Motor neuron (in vitro differentiated cells): ENCODE results near the gene ZNF691. TPM values are rescaled to one million over a fixed set of nuclear protein-coding genes. Genes with fewer than 3 reads are reported as not detected.

Source experiments
- ATAC-seq, 8 experiments: fragments of 200-7000 bp; cut with Tn5 transposase; replicated peaks in 6 of 8; 2 replicates each; pipeline ENCODE4 v1.8.0; 2021; ENCODE audit warnings: mild to moderate bottlenecking in 8 of 8, moderate library complexity in 8 of 8
- H3K27ac ChIP-seq, 2 donors: fragments of 250-450 bp; sonication (Bioruptor Pico); 2 replicates each; pipeline ENCODE4 v1.9.0; 2021; ENCODE audit warnings: antibody characterized with exemption in 2 of 2, mild to moderate bottlenecking in 2 of 2, moderate library complexity in 1 of 2
- H3K4me1 ChIP-seq, 2 donors: fragments of 250-450 bp; sonication (Bioruptor Pico); replicated peaks in 1 of 2; 2 replicates each; pipeline ENCODE4 v1.6.1; 2021; ENCODE audit warnings: antibody characterized with exemption in 2 of 2, mild to moderate bottlenecking in 2 of 2, moderate library complexity in 1 of 2
- H3K4me3 ChIP-seq, 5 donors: fragments of 250-450 bp; sonication (Bioruptor Pico); 2 replicates each; pipeline ENCODE4 v1.9.0; 2021; ENCODE audit warnings: antibody characterized with exemption in 5 of 5, mild to moderate bottlenecking in 5 of 5, moderate library complexity in 4 of 5
- WGBS, 10 experiments: fragments of 450-650 bp; shearing (Covaris generic); methylation state at CpG; one replicate each; pipeline ENCODE4 v1.0.0; 2022; 5-methylcytosine and 5-hydroxymethylcytosine counted together
- in situ Hi-C, 9 experiments: fragments of 400-800 bp; cut with MboI; loops; one replicate each; pipeline ENCODE4 v1.15.0; 2021; ENCODE audit warnings: low sequenced_read_pairs in 9 of 9, low pct_unique_long_range_greater_than_20kb in 2 of 9; ENCODE audit not compliant: unreplicated experiment in 9 of 9
- total RNA-seq, 8 experiments: library from RNA; unstranded; fragments of 300-600 nt; gene quantifications; 2 replicates each; pipeline versions ENCODE4 v1.2.3 to v1.2.4, GENCODE V29; 2022

The ZNF691 gene
- total RNA-seq, 8 experiments from 2014 or later: 10.9 to 18.8 (median 15.0) TPM

DNA sequence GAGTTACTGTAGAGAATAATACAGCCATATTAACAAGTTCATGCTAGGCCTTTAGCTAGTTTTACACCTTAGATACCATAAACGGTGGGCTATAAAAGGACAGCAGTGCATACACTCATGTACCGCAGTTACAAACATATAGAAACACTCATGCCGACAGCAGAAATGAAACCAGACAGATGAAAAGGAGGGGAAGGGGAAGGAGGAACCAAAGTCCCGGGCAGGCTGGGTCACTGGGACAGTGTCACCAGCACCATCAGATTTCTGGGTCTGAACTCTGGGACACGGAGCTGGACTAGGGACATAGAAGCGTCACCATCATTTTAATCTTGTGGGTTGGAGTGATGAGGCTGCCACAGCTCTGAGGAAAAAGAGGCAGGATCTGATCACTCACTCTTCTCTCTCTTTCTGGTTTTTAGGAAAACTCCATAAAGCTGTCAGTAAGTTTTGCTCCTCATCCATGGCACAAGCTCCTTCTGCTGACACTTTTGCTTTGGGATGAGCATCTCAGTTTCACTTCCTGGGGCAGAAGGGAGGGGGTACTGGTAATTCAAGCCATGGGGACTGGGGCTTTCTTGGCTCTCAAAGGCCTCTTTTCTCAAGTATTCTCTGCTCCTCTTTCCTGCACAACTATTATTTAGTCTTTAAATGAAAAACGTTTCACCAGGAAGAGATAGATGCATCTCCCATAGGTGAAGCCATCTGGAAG, 7.8 kb upstream of the ZNF691 start:
- no peak overlapping the region for H3K27ac ChIP-seq
- WGBS, 10 experiments: 30 to 100% (median 83%) methylated on average over 1 to 7 of the region's 7 CpGs
- ATAC-seq: no peak
- H3K4me1 ChIP-seq: no peaks in the 10 kb centered on the region
- in situ Hi-C loops: no loop called here
- no peak overlapping the region for H3K4me3 ChIP-seq

GRCh38 chr1:42841010-42841409, 5.4 kb upstream of the ZNF691 start:
- H3K4me3 ChIP-seq: no peak overlapping the region
- in situ Hi-C loops: no loop called here
- H3K4me1 ChIP-seq: peaks cover 0 to 2% of the 10 kb centered on the region in 2 donors
- no peak for ATAC-seq
- WGBS, 10 experiments: 8 to 100% (median 88%) methylated on average over 1 to 3 of the region's 3 CpGs; no CpG with 5 or more reads in 1 of the 10 experiments
- no peak overlapping the region for H3K27ac ChIP-seq

GRCh38 chr1:42841440-42842147, 4.8 kb upstream of the ZNF691 start:
- in situ Hi-C loops: no loop called here
- Histone ChIP-seq H3K4me1 (peaks cover 0 to 2% of the 10 kb centered on the region in 2 donors), H3K4me3 (no peak overlapping the region), H3K27ac (no peak overlapping the region)
- WGBS, 10 experiments: 17 to 100% (median 79%) methylated on average over 1 to 2 of the region's 2 CpGs
- ATAC-seq: no peak

GRCh38 chr1:42844592-42845140, 1.7 kb upstream of the ZNF691 start:
- WGBS, 10 experiments: 63 to 100% (median 86%) methylated on average over 1 to 4 of the region's 4 CpGs; no CpG with 5 or more reads in 1 of the 10 experiments
- ATAC-seq: peak in 4 of 8 experiments; percentile 4 to 32 (median 20)
- Histone ChIP-seq H3K4me1 (peaks cover 7 to 10% of the 10 kb centered on the region in 2 donors), H3K27ac (no peak overlapping the region), H3K4me3 (no peak overlapping the region)
- in situ Hi-C loops: no loop called here

DNA sequence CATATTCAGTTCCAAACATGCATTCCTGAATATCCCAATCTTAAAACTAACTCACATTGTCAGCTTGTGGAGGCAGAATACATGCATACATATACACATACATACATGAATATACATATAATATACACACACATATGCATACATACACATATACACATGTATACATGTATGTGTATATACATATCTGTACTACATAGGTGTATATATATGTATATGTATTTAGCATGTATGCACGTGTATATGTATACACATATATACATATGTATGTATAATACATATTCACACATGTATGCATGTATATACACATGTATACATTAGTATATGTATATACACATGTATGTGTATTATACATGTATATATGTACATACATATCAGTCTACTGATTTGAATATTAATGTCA, 1.2 kb upstream of the ZNF691 start:
- H3K4me3 ChIP-seq: no peak overlapping the region
- 0 to 100% (median 61%) methylated on average over 1 of the region's 1 CpG; no CpG with 5 or more reads in 6 of the 10 experiments for WGBS, 10 experiments
- no peak for ATAC-seq
- no peak overlapping the region for H3K27ac ChIP-seq
- H3K4me1 ChIP-seq: peaks cover 7 to 10% of the 10 kb centered on the region in 2 donors
- in situ Hi-C loops: no loop called here

GRCh38 chr1:42845866-42846256, 552 bp upstream of the ZNF691 start:
- Histone ChIP-seq H3K4me1 (peaks cover 7 to 10% of the 10 kb centered on the region in 2 donors), H3K27ac (no peak overlapping the region), H3K4me3 (peak overlapping the region; percentile 62 to 94 (median 82))
- peak; percentile 9 to 37 (median 20) for ATAC-seq
- in situ Hi-C loops: no loop called here
- 0 to 40% (median 8%) methylated on average over 1 to 10 of the region's 10 CpGs for WGBS, 10 experiments

DNA sequence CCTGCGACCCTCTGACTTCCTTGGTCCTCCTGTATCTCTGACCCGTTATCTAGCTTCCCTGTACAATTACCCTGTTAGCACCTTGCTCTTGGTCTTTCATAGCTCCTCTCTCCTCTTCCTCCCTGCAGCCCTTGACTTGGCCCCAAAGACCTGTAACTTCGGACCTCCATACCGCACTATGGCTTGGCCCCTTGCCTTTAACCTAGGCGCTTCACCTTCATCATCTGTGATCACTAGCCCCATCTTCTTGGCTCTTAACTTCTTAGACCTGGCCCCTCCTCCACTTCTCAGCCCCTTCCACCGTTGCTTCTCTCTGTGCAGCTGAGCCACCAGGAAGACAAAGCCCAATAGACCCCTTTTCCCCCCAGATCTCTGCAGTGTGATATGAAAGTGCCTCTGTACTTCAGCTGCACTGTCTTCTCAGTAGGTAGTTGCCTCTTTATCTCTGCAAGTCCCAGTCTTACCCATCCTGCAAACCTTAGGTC, 740 bp downstream of the ZNF691 start:
- in situ Hi-C loops: no loop called here

GRCh38 chr1:42847721-42848460, 1.5 kb downstream of the ZNF691 start:
- no peak overlapping the region for H3K27ac ChIP-seq
- peak overlapping the region; percentile 62 to 94 (median 82) for H3K4me3 ChIP-seq
- in situ Hi-C loops: no loop called here
- no peak for ATAC-seq
- 58 to 100% (median 71%) methylated on average over 1 to 6 of the region's 6 CpGs; no CpG with 5 or more reads in 1 of the 10 experiments for WGBS, 10 experiments
- H3K4me1 ChIP-seq: peaks cover 7 to 10% of the 10 kb centered on the region in 2 donors

More for the DNA sequence above, 740 bp downstream of the ZNF691 start:
- peaks cover 7 to 10% of the 10 kb centered on the region in 2 donors for H3K4me1 ChIP-seq
- 0 to 13% (median 0%) methylated on average over 1 to 6 of the region's 6 CpGs; no CpG with 5 or more reads in 2 of the 10 experiments for WGBS, 10 experiments
- peak overlapping the region; percentile 33 to 66 for H3K27ac ChIP-seq
- peak overlapping the region; percentile 62 to 94 (median 82) for H3K4me3 ChIP-seq
- no peak for ATAC-seq

- H3K4me1 ChIP-seq: peaks cover 7 to 10% of the 10 kb centered on the region in 2 donors
- no peak overlapping the region for H3K4me3 ChIP-seq
- H3K27ac ChIP-seq: no peak overlapping the region
- in situ Hi-C loops: no loop called here
- 63 to 100% (median 96%) methylated on average over 1 to 2 of the region's 2 CpGs for WGBS, 10 experiments
- ATAC-seq: no peak
Observed at GRCh38 chr1:42848823-42849537, 2.6 kb downstream of the ZNF691 start.

DNA sequence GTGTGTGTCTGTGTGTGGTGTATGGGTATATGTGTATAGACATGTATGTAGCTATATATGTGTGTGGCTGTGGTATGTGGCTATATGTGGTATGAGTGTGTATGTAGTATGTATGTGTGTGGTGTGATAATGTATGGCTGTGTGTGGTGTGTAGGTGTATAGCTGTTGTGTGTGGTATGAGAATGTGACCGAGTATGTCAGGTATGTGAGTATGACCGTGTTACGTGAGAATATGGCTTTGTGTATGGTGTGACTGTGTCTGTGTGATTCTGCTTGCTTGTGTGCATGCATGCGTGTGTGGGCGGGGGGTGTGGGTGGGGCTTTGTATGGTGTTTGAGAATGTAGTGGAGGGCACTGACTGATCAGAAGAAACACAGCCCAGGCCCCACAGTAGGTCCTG, 3.5 kb downstream of the ZNF691 start:
- Histone ChIP-seq H3K4me1 (peaks cover 7 to 8% of the 10 kb centered on the region in 2 donors), H3K27ac (no peak overlapping the region), H3K4me3 (no peak overlapping the region)
- ATAC-seq: no peak
- WGBS, 10 experiments: 83 to 97% (median 86%) methylated on average over 1 to 5 of the region's 5 CpGs; no CpG with 5 or more reads in 4 of the 10 experiments
- in situ Hi-C loops: no loop called here

DNA sequence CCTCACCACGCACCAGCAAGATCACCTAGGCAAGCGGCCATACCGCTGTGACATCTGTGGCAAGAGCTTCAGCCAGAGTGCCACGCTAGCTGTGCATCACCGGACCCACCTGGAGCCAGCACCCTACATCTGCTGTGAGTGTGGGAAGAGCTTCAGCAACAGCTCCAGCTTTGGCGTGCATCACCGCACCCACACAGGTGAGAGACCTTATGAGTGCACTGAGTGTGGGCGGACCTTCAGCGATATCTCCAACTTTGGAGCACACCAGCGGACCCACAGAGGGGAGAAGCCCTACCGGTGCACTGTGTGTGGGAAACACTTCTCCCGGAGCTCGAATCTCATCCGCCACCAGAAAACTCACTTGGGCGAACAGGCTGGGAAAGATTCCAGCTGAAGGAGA, 5.0 kb downstream of the ZNF691 start:
- in situ Hi-C loops: no loop called here
- no peak overlapping the region for H3K4me3 ChIP-seq
- peaks cover 7 to 8% of the 10 kb centered on the region in 2 donors for H3K4me1 ChIP-seq
- WGBS, 10 experiments: 80 to 100% (median 100%) methylated on average over 1 to 13 of the region's 15 CpGs; no CpG with 5 or more reads in 3 of the 10 experiments
- no peak for ATAC-seq
- no peak overlapping the region for H3K27ac ChIP-seq

- H3K4me3 ChIP-seq: no peak overlapping the region
- no peak overlapping the region for H3K27ac ChIP-seq
- 86 to 100% (median 100%) methylated on average over 1 to 2 of the region's 2 CpGs; no CpG with 5 or more reads in 7 of the 10 experiments for WGBS, 10 experiments
- peaks cover 7 to 8% of the 10 kb centered on the region in 2 donors for H3K4me1 ChIP-seq
- in situ Hi-C loops: no loop called here
- no peak for ATAC-seq
Observed at GRCh38 chr1:42851960-42852607, 5.7 kb downstream of the ZNF691 start.
